HL-60/S4 treated with retinoic acid at 250 ng/mL for 4 days and 3 days (cell line): ENCODE measurements around the gene CUL9.

ENCODE experiments used
- in situ Hi-C: fragments of 300-500 bp; cut with MboI; formaldehyde crosslinking; loops from 2 replicates; pipeline ENCODE4 v1.7.0; 2022; ENCODE audit warnings: low sequenced_read_pairs

The CUL9 gene

GRCh38 chr6:43181942-43182860 is at the start of gene CUL9:
CUL9 (plus strand) TSS chr6:43182196; CDS start chr6:43184311, 2,115 bp downstream.
- in situ Hi-C loops = no loop called here

- in situ Hi-C loops = no loop called here
Measured at GRCh38 chr6:43138267-43138666, 43.7 kb upstream of the CUL9 start.

- in situ Hi-C loops = loop anchor here (10.0 kb wide), 1 partner anchor 235 kb away; no protein-coding TSS in a partner anchor
Measured at GRCh38 chr6:43139973-43140372, 42.0 kb upstream of the CUL9 start.

GRCh38 chr6:43141644-43142043 is 40.4 kb upstream of the CUL9 start:
- in situ Hi-C loops = loop anchor here (10.0 kb wide), 1 partner anchor 237 kb away; no protein-coding TSS in a partner anchor

GRCh38 chr6:43142101-43142500 is 39.9 kb upstream of the CUL9 start:
- in situ Hi-C loops = loop anchor here (10.0 kb wide), 1 partner anchor 237 kb away; no protein-coding TSS in a partner anchor

DNA sequence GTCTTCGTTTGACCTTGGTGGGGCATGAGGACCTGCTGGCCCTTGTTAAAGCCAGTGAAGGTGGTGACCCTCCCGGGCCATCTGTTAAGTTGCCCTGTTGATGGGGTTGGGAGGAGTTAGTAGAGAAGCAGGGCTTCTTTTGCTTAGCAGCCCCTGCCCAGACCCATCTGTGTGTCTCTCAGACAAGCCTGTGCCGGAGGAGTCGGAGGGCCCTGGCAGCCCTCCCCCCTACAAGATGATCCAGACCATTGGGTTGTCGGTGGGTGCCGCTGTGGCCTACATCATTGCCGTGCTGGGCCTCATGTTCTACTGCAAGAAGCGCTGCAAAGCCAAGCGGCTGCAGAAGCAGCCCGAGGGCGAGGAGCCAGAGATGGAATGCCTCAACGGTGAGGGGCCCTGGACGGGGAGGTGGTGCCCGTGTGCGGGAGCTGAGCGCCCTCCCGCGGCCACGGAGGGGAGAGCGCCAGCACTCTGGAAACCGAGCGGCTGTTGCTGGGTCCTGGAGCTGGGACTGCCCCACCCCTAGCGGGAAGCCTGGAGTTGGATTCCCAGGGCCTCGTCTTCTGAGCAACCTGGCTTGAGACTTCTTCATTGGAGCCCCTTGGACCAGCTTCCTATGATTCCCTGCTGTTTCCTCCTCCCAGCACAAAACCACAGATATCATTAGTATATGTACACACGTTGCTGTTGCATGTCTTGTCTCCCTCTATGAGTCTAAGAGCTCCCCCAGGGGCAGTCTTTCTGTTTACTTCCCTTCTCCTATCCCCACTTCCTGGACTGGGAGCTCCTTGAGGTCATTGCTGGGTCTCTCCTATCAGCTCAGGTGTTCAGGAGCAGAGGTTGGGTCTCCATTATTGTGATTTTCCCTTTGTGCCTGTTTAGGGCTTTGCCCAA is 38.5 kb upstream of the CUL9 start:
- in situ Hi-C loops = loop anchor here (10.0 kb wide), 1 partner anchor 239 kb away; no protein-coding TSS in a partner anchor

GRCh38 chr6:43144879-43145278 is 37.1 kb upstream of the CUL9 start:
- in situ Hi-C loops = loop anchor here (10.0 kb wide), 1 partner anchor 240 kb away; no protein-coding TSS in a partner anchor

GRCh38 chr6:43146261-43146660 is 35.7 kb upstream of the CUL9 start:
- in situ Hi-C loops = loop anchor here (10.0 kb wide), 1 partner anchor 241 kb away; no protein-coding TSS in a partner anchor

- in situ Hi-C loops = loop anchor here (10.0 kb wide), 1 partner anchor 242 kb away; no protein-coding TSS in a partner anchor
Measured at GRCh38 chr6:43146709-43147688, 35.0 kb upstream of the CUL9 start.

- in situ Hi-C loops = loop anchor here (10.0 kb wide), 1 partner anchor 243 kb away; no protein-coding TSS in a partner anchor
Measured at GRCh38 chr6:43147691-43148477, 34.1 kb upstream of the CUL9 start.

GRCh38 chr6:43149265-43149664 is 32.7 kb upstream of the CUL9 start:
- in situ Hi-C loops = loop anchor here (10.0 kb wide), 1 partner anchor 244 kb away; no protein-coding TSS in a partner anchor

- in situ Hi-C loops = no loop called here
Measured at GRCh38 chr6:43150051-43150751, 31.8 kb upstream of the CUL9 start.

- in situ Hi-C loops = no loop called here
Measured at GRCh38 chr6:43159599-43159998, 22.4 kb upstream of the CUL9 start.

DNA sequence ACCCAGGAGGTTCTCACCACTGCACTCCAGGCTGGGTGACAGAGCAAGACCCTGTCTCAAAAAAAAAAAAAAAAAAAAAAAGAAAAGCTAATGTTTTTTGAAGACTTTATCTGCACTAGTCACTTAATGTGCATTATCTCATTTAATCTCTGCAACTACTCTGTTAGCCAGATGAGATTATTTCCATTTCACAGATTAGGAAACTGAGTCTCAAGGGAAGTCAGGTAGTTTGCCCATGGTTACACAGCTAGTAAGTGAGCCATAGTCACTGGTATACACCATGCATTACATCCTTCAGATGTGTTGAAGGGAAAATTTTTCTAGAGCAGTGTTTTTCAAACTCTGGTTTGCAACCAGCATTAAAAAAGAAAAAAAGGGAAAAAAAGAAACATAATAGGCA is 18.1 kb upstream of the CUL9 start:
- in situ Hi-C loops = no loop called here

DNA sequence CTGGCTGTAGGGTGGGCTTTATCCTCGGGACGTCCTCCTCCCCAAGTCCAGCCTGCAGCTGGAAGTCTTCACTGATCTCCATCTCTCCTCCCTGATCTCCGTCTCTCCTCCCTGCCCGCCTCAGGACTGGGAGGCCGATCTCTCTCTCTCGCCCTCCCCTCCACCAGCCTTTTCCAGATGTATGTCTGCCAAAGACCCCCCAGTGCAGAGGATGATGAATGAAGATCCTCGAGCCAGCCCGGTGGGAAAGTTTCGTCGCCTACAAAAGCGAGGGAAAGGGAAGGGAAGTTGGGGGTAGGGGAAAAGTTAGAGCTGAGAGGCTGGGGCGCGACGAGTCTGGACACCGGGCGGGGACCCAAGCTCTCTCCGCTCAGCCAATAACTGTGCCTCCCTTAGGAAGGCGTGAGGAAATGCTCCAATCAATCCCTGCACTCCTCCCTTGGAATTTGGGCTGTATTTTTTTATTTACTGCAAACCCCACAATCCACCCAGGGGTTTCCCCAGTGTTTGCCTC is 11.5 kb upstream of the CUL9 start:
- in situ Hi-C loops = no loop called here

DNA sequence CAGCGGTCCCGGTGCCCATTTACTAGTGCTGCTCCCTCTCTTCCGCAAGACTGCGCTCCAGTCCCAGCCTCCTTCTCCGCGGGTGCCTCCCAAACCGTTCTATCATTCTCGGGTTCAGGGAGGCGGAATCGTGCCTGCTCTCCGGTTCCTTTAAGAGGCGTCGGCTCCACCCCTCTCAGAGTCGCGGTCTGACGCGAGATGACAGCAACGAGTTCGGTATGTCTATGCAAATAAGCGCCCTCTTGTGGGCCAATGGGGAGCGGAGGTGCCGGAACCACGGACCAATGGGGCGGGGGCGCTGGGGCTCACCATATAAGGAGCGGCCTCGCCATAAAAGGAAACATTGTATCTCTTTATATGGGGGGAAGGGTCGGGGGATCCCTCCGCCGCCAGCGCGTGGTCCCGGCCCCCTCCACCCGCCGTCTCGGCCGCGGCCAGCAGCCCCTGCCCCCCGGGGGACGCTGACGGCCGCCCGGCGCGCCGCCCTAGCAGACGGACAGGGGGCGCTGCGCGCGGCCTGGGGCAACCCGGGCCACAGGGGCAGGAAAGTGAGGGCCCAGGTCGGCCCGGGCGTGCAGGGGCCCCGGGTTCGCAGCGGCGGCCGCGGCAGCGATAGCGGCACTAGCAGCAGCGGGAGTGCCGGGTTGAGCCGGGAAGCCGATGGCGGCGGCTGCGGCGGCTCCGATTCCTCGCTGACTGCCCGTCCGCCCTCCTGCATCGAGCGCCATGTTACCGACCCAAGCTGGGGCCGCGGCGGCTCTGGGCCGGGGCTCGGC is 10.9 kb upstream of the CUL9 start, which contains the start of gene SRF:
Gene SRF, plus strand, starts transcription at position 339 of the 776 bp plus-strand sequence. Its CDS starts 388 bp downstream, at position 727.
- in situ Hi-C loops = no loop called here

GRCh38 chr6:43171707-43172103 is 10.3 kb upstream of the CUL9 start:
- in situ Hi-C loops = no loop called here
